WI38 (cell line): ENCODE measurements around the gene KCNN3.

Source experiments
- H3K4me3 ChIP-seq: 2 replicates; pipeline ENCODE4 v1.5.1; 2011; ENCODE audit warnings: low read depth, mild to moderate bottlenecking, control low read depth, low read length
- TF ChIP-seq, protein P1 (sequence below): IDR thresholded peaks from 2 replicates; pipeline ENCODE4 v1.5.1; 2012; ENCODE audit warnings: low read depth, mild to moderate bottlenecking, control low read depth, low read length

Gene KCNN3

DNA sequence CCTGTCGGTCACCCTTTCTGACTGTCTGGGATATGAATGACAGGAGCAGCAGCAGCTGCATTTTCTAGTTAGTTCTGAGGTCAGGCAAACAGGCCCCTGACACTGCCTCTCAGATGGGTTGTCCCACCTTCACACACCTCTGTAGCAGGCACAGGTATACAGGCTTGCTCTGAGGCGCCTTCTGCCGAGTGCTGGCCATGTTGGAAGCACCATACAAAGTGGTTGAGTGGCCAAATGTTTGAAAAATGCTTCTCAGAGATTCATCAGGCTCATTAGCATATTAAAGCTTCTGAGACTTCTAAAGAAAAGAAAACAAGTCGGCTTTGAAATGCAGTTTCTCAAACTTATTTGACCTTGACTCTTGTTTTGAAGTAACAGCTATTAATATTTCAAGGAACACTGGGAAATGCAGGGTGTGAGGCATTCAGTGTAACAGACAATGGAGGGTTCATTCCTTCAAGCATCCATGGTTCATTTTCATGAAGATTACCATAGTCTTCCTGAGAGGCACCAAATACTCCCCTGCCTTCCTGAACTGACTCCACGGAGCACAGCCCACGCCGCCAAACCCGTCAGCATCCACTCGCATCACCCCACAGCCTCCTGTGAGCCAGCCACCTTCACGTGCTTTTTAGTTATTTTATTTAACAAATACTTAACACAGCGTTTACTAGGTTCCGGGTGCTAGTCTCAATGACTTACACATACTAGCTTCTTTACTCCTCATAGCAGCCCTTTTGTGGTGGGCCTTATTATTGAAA is 81.8 kb downstream of the KCNN3 start:
- no peak overlapping the region for H3K4me3 ChIP-seq
- TF ChIP-seq, protein P1, sequence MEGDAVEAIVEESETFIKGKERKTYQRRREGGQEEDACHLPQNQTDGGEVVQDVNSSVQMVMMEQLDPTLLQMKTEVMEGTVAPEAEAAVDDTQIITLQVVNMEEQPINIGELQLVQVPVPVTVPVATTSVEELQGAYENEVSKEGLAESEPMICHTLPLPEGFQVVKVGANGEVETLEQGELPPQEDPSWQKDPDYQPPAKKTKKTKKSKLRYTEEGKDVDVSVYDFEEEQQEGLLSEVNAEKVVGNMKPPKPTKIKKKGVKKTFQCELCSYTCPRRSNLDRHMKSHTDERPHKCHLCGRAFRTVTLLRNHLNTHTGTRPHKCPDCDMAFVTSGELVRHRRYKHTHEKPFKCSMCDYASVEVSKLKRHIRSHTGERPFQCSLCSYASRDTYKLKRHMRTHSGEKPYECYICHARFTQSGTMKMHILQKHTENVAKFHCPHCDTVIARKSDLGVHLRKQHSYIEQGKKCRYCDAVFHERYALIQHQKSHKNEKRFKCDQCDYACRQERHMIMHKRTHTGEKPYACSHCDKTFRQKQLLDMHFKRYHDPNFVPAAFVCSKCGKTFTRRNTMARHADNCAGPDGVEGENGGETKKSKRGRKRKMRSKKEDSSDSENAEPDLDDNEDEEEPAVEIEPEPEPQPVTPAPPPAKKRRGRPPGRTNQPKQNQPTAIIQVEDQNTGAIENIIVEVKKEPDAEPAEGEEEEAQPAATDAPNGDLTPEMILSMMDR: no peak

DNA sequence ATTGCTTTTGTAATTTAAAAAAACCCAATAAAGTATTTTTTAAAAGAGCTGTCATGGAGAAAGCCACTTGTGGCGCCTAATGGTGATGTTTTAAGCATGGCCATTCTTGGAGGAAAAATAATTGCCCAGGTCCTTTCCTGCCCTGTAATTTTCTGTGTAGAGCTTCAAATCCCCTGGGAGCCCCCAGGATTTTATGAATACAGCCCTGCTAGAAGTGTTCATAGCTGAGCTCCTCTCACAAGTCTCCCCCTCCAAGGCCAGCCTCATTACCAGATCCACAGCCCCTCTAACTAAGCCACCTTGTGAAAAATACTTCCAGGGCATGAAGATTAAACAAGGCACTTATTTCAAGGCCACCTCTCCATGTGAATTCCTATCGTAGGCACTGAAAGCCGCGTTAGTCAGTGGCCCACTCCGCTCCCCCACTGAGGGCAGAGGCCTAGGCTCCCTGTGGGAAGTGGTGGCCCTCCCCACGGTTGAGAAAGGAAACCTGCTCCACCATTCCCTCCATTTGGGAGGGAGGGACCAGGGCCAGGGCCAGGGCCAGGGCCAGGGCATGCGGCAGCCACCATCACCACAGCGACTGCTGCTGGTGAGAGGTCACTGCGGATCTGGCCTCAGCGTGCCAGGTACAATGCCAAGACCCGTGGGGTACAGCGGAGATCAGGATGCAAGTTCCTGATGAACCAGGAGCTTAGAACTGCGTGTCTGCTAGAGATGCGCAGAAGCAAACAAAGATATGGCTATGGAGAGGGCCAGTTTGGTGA is 83.1 kb downstream of the KCNN3 start:
- TF ChIP-seq, protein P1: no peak
- H3K4me3 ChIP-seq: no peak overlapping the region

DNA sequence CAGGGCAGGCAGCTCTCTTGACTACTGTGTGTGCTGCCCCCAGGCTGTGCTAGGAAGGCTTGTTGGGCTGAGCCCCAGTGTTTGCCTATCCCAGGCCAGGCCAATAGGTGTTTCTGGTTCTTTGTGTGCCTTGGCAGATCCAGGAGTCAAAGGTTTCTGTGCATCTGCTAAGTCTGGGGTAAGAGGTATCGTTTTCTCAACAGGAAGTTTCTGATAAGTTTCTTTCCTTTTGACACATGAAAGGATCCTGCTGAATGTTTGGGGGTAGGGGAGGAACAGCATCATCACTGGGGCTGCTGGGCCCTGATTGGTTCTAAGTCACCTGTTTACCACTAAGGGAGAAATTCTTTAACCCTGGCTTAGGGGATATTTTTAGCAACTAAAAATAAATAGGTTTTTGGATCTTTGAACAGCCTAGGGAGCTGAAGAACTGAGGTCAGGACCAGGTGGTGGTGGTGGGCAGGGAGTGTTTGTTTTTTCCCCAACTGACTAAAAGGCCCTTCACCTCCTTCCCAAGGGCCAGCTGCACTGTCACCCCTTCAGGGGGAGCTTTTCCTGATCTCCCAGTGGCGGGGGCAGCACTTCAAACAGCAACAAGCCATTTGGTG is 85.1 kb downstream of the KCNN3 start:
- no peak overlapping the region for H3K4me3 ChIP-seq
- TF ChIP-seq, protein P1: no peak

DNA sequence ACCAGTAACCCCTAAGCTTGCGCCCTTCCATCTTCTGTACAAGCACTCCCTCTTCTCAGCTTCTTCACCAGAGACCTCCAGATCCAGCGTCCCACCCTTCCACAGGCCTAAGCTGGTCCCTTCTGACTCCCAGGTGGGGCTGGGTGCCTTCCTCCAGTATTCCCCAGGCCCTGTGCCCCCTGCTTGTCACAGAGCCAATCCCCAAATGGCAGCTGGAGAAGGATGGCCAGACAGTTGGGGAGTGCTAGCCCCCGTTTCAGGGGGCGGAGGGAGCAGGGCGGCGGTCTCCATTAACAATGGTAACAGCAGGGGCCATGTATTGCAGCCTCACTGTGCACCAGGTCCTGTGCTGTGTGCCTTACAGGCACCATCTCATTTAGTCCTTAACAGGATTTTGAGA is 85.7 kb downstream of the KCNN3 start:
- TF ChIP-seq, protein P1: no peak

DNA sequence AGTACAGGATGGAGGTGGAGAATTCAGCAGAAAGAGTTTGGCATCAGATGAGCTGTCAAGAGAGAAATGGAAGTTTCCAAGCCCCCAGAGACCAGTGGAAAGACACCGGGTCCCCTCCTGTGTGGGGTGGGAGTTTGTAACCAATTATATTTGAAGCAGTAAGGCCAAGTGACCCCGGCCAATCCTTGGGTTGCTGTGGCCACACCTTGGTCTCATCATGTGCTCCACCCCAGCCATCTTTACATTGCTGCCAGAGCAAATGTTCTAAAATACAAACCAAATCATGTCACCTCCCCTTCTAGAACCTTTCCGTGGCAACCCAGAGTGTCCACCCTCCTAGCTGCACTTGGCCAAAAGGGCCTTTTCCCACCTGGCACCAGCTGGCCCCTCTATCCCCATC is 86.1 kb downstream of the KCNN3 start:
- H3K4me3 ChIP-seq: no peak overlapping the region
- TF ChIP-seq, protein P1: no peak

More for the DNA sequence above, 85.7 kb downstream of the KCNN3 start:
- H3K4me3 ChIP-seq: no peak overlapping the region

DNA sequence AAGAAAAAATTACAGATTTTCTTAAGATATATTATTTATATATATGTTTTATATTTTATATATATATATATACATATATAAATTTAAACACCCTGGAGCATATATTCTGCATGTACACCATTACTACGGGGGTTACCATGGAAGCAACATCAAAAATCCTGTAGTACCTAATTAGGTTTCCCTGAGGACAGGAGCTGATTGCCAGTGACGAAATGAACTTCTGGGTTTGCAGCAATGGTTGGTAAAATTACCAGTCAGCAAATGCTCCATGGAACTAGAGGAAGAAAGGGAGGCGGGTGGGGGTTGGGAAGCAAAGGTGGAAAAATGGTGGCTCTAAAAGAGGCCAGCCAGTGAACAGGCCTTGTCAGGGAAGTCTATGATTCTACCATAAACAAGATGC is 89.5 kb downstream of the KCNN3 start:
- TF ChIP-seq, protein P1: no peak
- no peak overlapping the region for H3K4me3 ChIP-seq
